Ascending aorta (tissue), 2 donors: ENCODE results near the gene GABRP. TPM values are rescaled to one million over a fixed set of nuclear protein-coding genes. Genes with fewer than 3 reads are reported as not detected.
A peak's percentile ranks its signal among the peaks of the same experiment; 100 is the strongest.

Experiments used
- DNase-seq, 2 donors: peaks; one replicate each; pipeline ENCODE4 v3.0.0-alpha.2; 2019; ENCODE audit warnings: low spot score in 2 of 2
- H3K27ac ChIP-seq, 2 donors: fragments of 200-600 bp; sonication (generic); one replicate each; pipeline ENCODE4 v1.5.1; 2016 to 2017; ENCODE audit warnings: mild to moderate bottlenecking in 1 of 2
- H3K27me3 ChIP-seq: fragments of 200-600 bp; sonication (generic); one replicate; pipeline ENCODE4 v1.5.1; 2017
- H3K36me3 ChIP-seq, 2 donors: fragments of 200-600 bp; sonication (generic); one replicate each; pipeline ENCODE4 v1.5.1; 2016
- H3K4me1 ChIP-seq, 2 donors: fragments of 200-600 bp; sonication (generic); one replicate each; pipeline ENCODE4 v1.5.1; 2016 to 2017; ENCODE audit warnings: mild to moderate bottlenecking in 1 of 2
- H3K4me3 ChIP-seq, 2 donors: fragments of 200-600 bp; sonication (generic); one replicate each; pipeline ENCODE4 v1.5.1; 2016 to 2017; ENCODE audit warnings: mild to moderate bottlenecking in 1 of 2
- H3K9me3 ChIP-seq, 2 donors: fragments of 200-600 bp; sonication (generic); one replicate each; pipeline ENCODE4 v1.5.1; 2016
- CTCF ChIP-seq, 3 experiments: fragments of 200-600 bp in 2 of 3; fragments of 450-650 bp in 1 of 3; sonication (generic) in 2 of 3; IDR thresholded peaks; one replicate each; pipeline ENCODE4 v1.5.1; 2016 to 2019; ENCODE audit warnings: antibody characterized with exemption in 3 of 3, mild to moderate bottlenecking in 1 of 3, moderate library complexity in 1 of 3
- intact Hi-C: fragments of 100-400 bp; cut with DNase I; formaldehyde crosslinking; loops from one replicate; pipeline ENCODE4 v1.15.1; 2023
- total RNA-seq: library from RNA; depleted of rRNA; stranded (reverse); fragments of >200 nt; gene quantifications from one replicate; pipeline ENCODE4 v1.1.0, GENCODE V29; 2016

The GABRP gene
- total RNA-seq, 1 donor from 2014 or later = 0.43 TPM

GRCh38 chr5:170756691-170757090, 26.8 kb upstream of the GABRP start:
- Histone ChIP-seq H3K4me3 (no peak overlapping the region), H3K27ac (peak overlapping the region; percentile 23 to 49), H3K9me3 (no peaks in the 10 kb centered on the region), H3K4me1 (peaks cover 0 to 2% of the 10 kb centered on the region in 2 donors), H3K27me3 (no peaks in the 10 kb centered on the region), H3K36me3 (no peaks in the 10 kb centered on the region)
- TF ChIP-seq CTCF (IDR thresholded peaks at IDR 0.05) = no peak
- DNase-seq = no peak
- intact Hi-C loops = no loop called here

GRCh38 chr5:170757182-170757601, 26.3 kb upstream of the GABRP start:
- intact Hi-C loops = no loop called here
- H3K27me3 ChIP-seq = no peaks in the 10 kb centered on the region
- peaks cover 0 to 2% of the 10 kb centered on the region in 2 donors for H3K4me1 ChIP-seq
- no peaks in the 10 kb centered on the region for H3K36me3 ChIP-seq
- no peaks in the 10 kb centered on the region for H3K9me3 ChIP-seq
- H3K27ac ChIP-seq = peak overlapping the region; percentile 23 to 49
- TF ChIP-seq CTCF (IDR thresholded peaks at IDR 0.05) = no peak
- H3K4me3 ChIP-seq = no peak overlapping the region
- DNase-seq = no peak

- H3K9me3 ChIP-seq = no peaks in the 10 kb centered on the region
- no peak overlapping the region for H3K4me3 ChIP-seq
- H3K27me3 ChIP-seq = no peaks in the 10 kb centered on the region
- TF ChIP-seq CTCF (IDR thresholded peaks at IDR 0.05) = no peak
- H3K27ac ChIP-seq = no peak overlapping the region
- H3K4me1 ChIP-seq = peaks cover 0 to 2% of the 10 kb centered on the region in 2 donors
- no peak for DNase-seq
- H3K36me3 ChIP-seq = no peaks in the 10 kb centered on the region
- intact Hi-C loops = no loop called here
Measured at GRCh38 chr5:170757669-170758068, 25.9 kb upstream of the GABRP start.

GRCh38 chr5:170758481-170758880, 25.0 kb upstream of the GABRP start:
- Histone ChIP-seq H3K4me1 (peaks cover 0 to 2% of the 10 kb centered on the region in 2 donors), H3K9me3 (no peaks in the 10 kb centered on the region), H3K4me3 (no peak overlapping the region), H3K36me3 (no peaks in the 10 kb centered on the region), H3K27me3 (no peaks in the 10 kb centered on the region), H3K27ac (no peak overlapping the region)
- DNase-seq = no peak
- TF ChIP-seq CTCF (IDR thresholded peaks at IDR 0.05) = no peak
- intact Hi-C loops = no loop called here

GRCh38 chr5:170760113-170760512, 23.4 kb upstream of the GABRP start:
- no peak for TF ChIP-seq CTCF (IDR thresholded peaks at IDR 0.05)
- no peak overlapping the region for H3K27ac ChIP-seq
- DNase-seq = no peak
- H3K4me3 ChIP-seq = no peak overlapping the region
- peaks cover 0 to 2% of the 10 kb centered on the region in 2 donors for H3K4me1 ChIP-seq
- no peaks in the 10 kb centered on the region for H3K36me3 ChIP-seq
- no peaks in the 10 kb centered on the region for H3K27me3 ChIP-seq
- intact Hi-C loops = no loop called here
- no peaks in the 10 kb centered on the region for H3K9me3 ChIP-seq
